Right lobe of liver (tissue), 6 donors: ENCODE results near the gene RAB30. TPM values are rescaled to one million over a fixed set of nuclear protein-coding genes. Genes with fewer than 3 reads are reported as not detected.

Experiments used
- ATAC-seq, 4 donors: fragments of 200-7000 bp; cut with Tn5 transposase; one replicate each; pipeline ENCODE4 v1.9.1; 2020; ENCODE audit warnings: mild to moderate bottlenecking in 4 of 4, moderate library complexity in 4 of 4
- DNase-seq, 3 donors: peaks; one replicate each; pipeline ENCODE4 v3.0.0-alpha.2; 2020
- H3K27ac ChIP-seq, 3 donors: fragments of 200-600 bp; one replicate each; pipeline ENCODE4 v1.8.0; 2022
- H3K27me3 ChIP-seq, 2 donors: fragments of 200-600 bp; one replicate each; pipeline ENCODE4 v1.8.0; 2022
- H3K36me3 ChIP-seq, 4 donors: fragments of 200-600 bp; sonication (generic) in 1 of 4; one replicate each; pipeline versions ENCODE4 v1.5.1 to v1.8.0; 2017 to 2022; ENCODE audit warnings: control low read depth in 1 of 4
- H3K4me1 ChIP-seq, 4 donors: fragments of 200-600 bp; sonication (generic) in 1 of 4; one replicate each; pipeline versions ENCODE4 v1.5.1 to v1.8.0; 2017 to 2022; ENCODE audit warnings: control low read depth in 1 of 4
- H3K4me3 ChIP-seq, 3 donors: fragments of 200-600 bp; one replicate each; pipeline ENCODE4 v1.8.0; 2022
- H3K9me3 ChIP-seq, 4 donors: fragments of 200-600 bp; sonication (generic) in 1 of 4; one replicate each; pipeline versions ENCODE4 v1.5.1 to v1.8.0; 2017 to 2022; ENCODE audit warnings: control low read depth in 1 of 4
- CTCF ChIP-seq, 4 donors: fragments of 200-600 bp in 3 of 4; fragments of 450-650 bp in 1 of 4; IDR thresholded peaks; one replicate each; pipeline versions ENCODE4 v1.5.1 to v1.8.0; 2016 to 2022; ENCODE audit warnings: antibody characterized with exemption in 4 of 4, mild to moderate bottlenecking in 2 of 4
- POLR2A ChIP-seq: fragments of 450-650 bp; IDR thresholded peaks from one replicate; pipeline ENCODE4 v1.6.1; 2017; ENCODE audit warnings: antibody characterized with exemption, mild to moderate bottlenecking
- WGBS: methylation state at CpG from one replicate; pipeline ENCODE4 v1.1.6; 2018; ENCODE audit warnings: low coverage, low lambda C conversion rate; ENCODE audit not compliant: insufficient coverage; ENCODE audit errors: missing lambda C conversion rate; 5-methylcytosine and 5-hydroxymethylcytosine counted together
- intact Hi-C, 2 donors: fragments of 100-400 bp; cut with DNase I; formaldehyde crosslinking; loops; one replicate each; pipeline versions ENCODE4 v1.11.2 to v1.14.1; 2022
- total RNA-seq, 6 experiments: library from RNA; depleted of rRNA in 2 of 6; stranded (reverse); fragments of >200 nt in 2 of 6; fragmentation: NEBNext Ultra II Directional in 3 of 6; extraction: Animal tissue kit (Norgen Biotek cat#: 25700) in 3 of 6; gene quantifications; one replicate each; pipeline versions ENCODE4 v1.1.0 to v1.2.4, GENCODE V29; 2016 to 2023
- donor health status: DM: no; HTN: yes; CAD: no.
- donor health status: DM: no; HTN: no; CAD: no.
- donor health status: DM: no; HTN: no; CAD: no.
- donor health status: DM: no; HTN: yes; CAD: no.
- donor health status: DM: no; HTN: yes; CAD: no.

Gene RAB30
- total RNA-seq, 6 experiments from 2014 or later, result 4.1 to 9.6 (median 6.7) TPM

DNA sequence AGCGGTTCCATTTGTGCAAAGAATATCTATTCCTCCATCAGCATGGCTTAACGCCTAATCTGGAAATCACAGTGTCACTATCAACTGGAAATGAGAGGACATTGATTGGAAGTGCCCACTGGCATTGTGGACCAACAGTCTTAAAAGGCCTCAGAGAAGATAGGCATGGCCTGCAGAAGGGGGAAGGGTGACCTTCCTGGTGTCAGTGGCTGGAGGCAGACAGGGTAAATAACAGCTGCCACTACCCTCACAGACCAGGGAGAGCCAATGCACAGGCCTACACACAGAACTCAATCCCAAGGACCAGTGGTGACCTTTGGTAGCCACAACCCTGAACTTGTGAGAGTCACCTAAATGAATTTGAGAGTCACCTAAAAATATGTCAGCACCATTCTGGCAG, 134.1 kb downstream of the RAB30 start:
- no peaks in the 10 kb centered on the region for H3K36me3 ChIP-seq
- H3K27ac ChIP-seq, result no peak overlapping the region
- no peaks in the 10 kb centered on the region for H3K9me3 ChIP-seq
- no peak for DNase-seq
- no peaks in the 10 kb centered on the region for H3K4me1 ChIP-seq
- 100% methylated on average over 2 of the region's 2 CpGs for WGBS
- intact Hi-C loops, result no loop called here
- no peak for ATAC-seq
- no peak overlapping the region for H3K4me3 ChIP-seq
- no peaks in the 10 kb centered on the region for H3K27me3 ChIP-seq
- no peak for TF ChIP-seq POLR2A
- no peak for TF ChIP-seq CTCF (IDR thresholded peaks at IDR 0.05)

- no peaks in the 10 kb centered on the region for H3K4me1 ChIP-seq
- no peaks in the 10 kb centered on the region for H3K27me3 ChIP-seq
- no peaks in the 10 kb centered on the region for H3K36me3 ChIP-seq
- DNase-seq, result no peak
- no peaks in the 10 kb centered on the region for H3K9me3 ChIP-seq
- no peak for ATAC-seq
- H3K4me3 ChIP-seq, result no peak overlapping the region
- H3K27ac ChIP-seq, result no peak overlapping the region
- 88% methylated on average over 3 of the region's 3 CpGs for WGBS
- intact Hi-C loops, result no loop called here
- TF ChIP-seq POLR2A, result no peak
- TF ChIP-seq CTCF (IDR thresholded peaks at IDR 0.05), result no peak
These were observed 135.4 kb downstream of the RAB30 start for GRCh38 chr11:82936261-82936660.

DNA sequence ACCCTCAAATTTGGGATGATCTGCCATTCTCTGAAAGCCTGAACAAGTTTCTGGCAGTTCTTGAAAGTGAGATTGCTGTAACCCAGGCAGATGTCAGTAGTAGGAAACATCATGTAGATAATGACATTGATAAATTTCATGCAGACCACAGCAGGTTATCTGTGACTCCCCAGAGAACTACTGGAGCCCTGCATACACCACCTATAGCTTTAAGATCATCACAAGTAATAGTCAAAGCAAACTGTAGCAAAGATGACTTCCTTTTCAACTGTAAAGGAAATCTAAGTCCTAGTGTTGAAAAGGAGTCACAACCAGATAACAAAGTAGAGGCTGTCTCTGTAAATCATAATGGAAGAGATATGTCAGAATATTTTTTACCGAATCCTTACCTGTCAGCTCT, 139.1 kb downstream of the RAB30 start:
- no peaks in the 10 kb centered on the region for H3K4me1 ChIP-seq
- no peaks in the 10 kb centered on the region for H3K9me3 ChIP-seq
- WGBS, result 72% methylated on average over 1 of the region's 1 CpG
- DNase-seq (no peak), ATAC-seq (no peak)
- intact Hi-C loops, result no loop called here
- H3K4me3 ChIP-seq, result no peak overlapping the region
- no peak overlapping the region for H3K27ac ChIP-seq
- no peaks in the 10 kb centered on the region for H3K36me3 ChIP-seq
- no peaks in the 10 kb centered on the region for H3K27me3 ChIP-seq
- TF ChIP-seq POLR2A (no peak), CTCF (IDR thresholded peaks at IDR 0.05) (no peak)

DNA sequence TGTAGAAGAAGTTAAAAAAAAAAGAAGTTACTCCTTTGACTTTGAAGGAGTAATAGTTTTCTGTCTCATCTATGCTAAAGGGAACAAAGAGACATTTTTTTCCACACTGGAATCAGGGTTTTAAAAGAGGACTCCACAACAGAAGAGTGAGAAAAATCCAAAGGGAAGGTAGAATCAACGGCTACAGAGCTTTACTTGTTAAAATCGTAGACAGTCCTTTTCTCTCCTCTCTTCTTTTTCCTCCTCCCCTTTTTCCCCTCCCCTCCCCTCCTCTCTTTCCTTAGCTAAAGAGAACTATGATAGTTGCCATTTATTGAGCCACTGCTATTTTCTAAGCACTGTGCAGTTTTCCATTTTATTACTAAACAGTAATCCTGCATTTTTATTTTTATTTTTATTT, 141.0 kb downstream of the RAB30 start:
- H3K9me3 ChIP-seq, result no peaks in the 10 kb centered on the region
- TF ChIP-seq POLR2A, result no peak
- TF ChIP-seq CTCF (IDR thresholded peaks at IDR 0.05), result no peak
- H3K27me3 ChIP-seq, result no peaks in the 10 kb centered on the region
- H3K27ac ChIP-seq, result no peak overlapping the region
- no peaks in the 10 kb centered on the region for H3K4me1 ChIP-seq
- no peaks in the 10 kb centered on the region for H3K36me3 ChIP-seq
- no peak for ATAC-seq
- H3K4me3 ChIP-seq, result no peak overlapping the region
- intact Hi-C loops, result no loop called here
- 92% methylated on average over 2 of the region's 2 CpGs for WGBS
- no peak for DNase-seq

DNA sequence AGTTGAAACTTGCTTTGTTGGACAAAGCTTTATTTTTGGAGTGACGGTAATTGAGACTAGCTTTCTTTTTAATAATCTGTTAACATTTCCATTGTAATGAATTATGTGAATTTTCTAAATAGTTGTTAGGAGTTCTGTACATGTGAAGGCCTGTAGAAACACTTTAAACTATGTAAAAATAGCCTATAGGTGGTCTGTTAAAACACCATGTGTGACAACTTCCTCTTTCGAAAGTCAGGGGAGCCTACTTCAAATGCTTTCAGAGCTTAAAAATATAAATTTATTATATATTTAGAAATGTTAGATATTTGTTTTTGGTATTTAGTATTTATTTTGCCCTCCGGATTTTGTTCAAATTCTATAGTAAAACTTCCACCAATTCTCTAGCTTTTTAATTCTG, 141.5 kb downstream of the RAB30 start:
- Histone ChIP-seq H3K9me3 (no peaks in the 10 kb centered on the region), H3K4me1 (no peaks in the 10 kb centered on the region), H3K4me3 (no peak overlapping the region), H3K36me3 (no peaks in the 10 kb centered on the region), H3K27me3 (no peaks in the 10 kb centered on the region), H3K27ac (no peak overlapping the region)
- DNase-seq (no peak), ATAC-seq (no peak)
- WGBS, result 86% methylated on average over 3 of the region's 3 CpGs
- intact Hi-C loops, result no loop called here
- TF ChIP-seq CTCF (IDR thresholded peaks at IDR 0.05), result no peak
- TF ChIP-seq POLR2A, result no peak
